Spleen (tissue), 7 donors: ENCODE measurements around the gene ARL6IP1.

ENCODE experiments used
- CTCF ChIP-seq, 11 experiments: fragments of 200-600 bp in 7 of 11; fragments of 450-650 bp in 4 of 11; sonication (generic) in 4 of 11; IDR thresholded peaks in 8 of 11; conservative IDR thresholded peaks in 3 of 11; 1 replicate in 7 of 11; 2 replicates in 4 of 11; pipeline versions ENCODE4 v1.4.0 to v1.8.0; 2016 to 2021; ENCODE audit warnings: antibody characterized with exemption in 11 of 11, inconsistent platforms in 4 of 11, mild to moderate bottlenecking in 1 of 11
- POLR2A ChIP-seq, 3 donors: fragments of 450-650 bp; IDR thresholded peaks; one replicate each; pipeline ENCODE4 v1.5.1; 2017; ENCODE audit warnings: antibody characterized with exemption in 3 of 3, mild to moderate bottlenecking in 1 of 3
- POLR2AphosphoS5 ChIP-seq, 3 donors: sonication (generic); formaldehyde crosslinking; IDR thresholded peaks; one replicate each; pipeline ENCODE4 v1.5.1; 2017; ENCODE audit warnings: antibody characterized with exemption in 3 of 3
- donor health status: DM: no; HTN: no; CAD: no; lungs with moderate emphysema.
- donor health status: DM: no; HTN: no; CAD: no.
- donor health status: DM: no; HTN: no; CAD: no.

GRCh38 chr16:18799500-18799899 lies 1.8 kb downstream of the ARL6IP1 start:
- no peak for TF ChIP-seq POLR2AphosphoS5 (IDR thresholded peaks at IDR 0.05)
- TF ChIP-seq CTCF (IDR thresholded peaks at IDR 0.05 in 8 of 11, conservative IDR thresholded peaks at IDR 0.05 in 3 of 11): no peak
- TF ChIP-seq POLR2A (IDR thresholded peaks at IDR 0.05): no peak
